ENCODE results near the gene SLC35C1.

- TF ChIP-seq SP1 (IDR thresholded peaks at IDR 0.05), result no peak
- no peak for TF ChIP-seq FOXK2 (IDR thresholded peaks at IDR 0.05)
- TF ChIP-seq FOXM1 (IDR thresholded peaks at IDR 0.05; ENCODE audit: borderline replicate concordance), result no peak
- no peak for TF ChIP-seq BHLHE40 (IDR thresholded peaks at IDR 0.05; ENCODE audit: borderline replicate concordance)
- no peak for TF ChIP-seq NFRKB (IDR thresholded peaks at IDR 0.05)
- TF ChIP-seq SUZ12 (IDR thresholded peaks at IDR 0.05), result no peak
Observed at GRCh38 chr11:45794169-45794568, 10.8 kb upstream of the SLC35C1 start.

Measured in HEK293T (cell line).